H1 (cell line): Measurements from ENCODE around the gene MATN1. TPM values are rescaled to one million over a fixed set of nuclear protein-coding genes. Genes with fewer than 3 reads are reported as not detected.

ENCODE experiments used
- HDAC6 ChIP-seq: IDR thresholded peaks from one replicate; pipeline ENCODE4 v1.7.1; 2012; ENCODE audit warnings: low read depth, mild to moderate bottlenecking, inconsistent platforms, low read length, moderate library complexity
- polyA plus RNA-seq, 7 experiments: library from polyadenylated mRNA; depleted of rRNA in 3 of 7; stranded (reverse) in 5 of 7; unstranded in 2 of 7; fragments of >200 nt in 5 of 7; fragments of 200-250 nt in 2 of 7; gene quantifications; 1 replicate in 5 of 7; 2 replicates in 1 of 7; 4 replicates in 1 of 7; pipeline versions ENCODE4 v1.2.1 to v1.2.3, GENCODE V29; 2011 to 2013; ENCODE audit warnings: missing spikeins in 2 of 7, mixed read lengths in 2 of 7
- total RNA-seq: library from RNA; stranded (reverse); fragmentation: NEBNext Ultra II Directional; extraction: Animal tissue kit (Norgen Biotek cat#: 25700); gene quantifications from 2 replicates; pipeline ENCODE4 v1.2.1, GENCODE V29; 2021

Gene MATN1
- total and polyA plus RNA-seq, 2 of the 8 experiments (the other 6 are each of a cell fraction or from before 2014, with no cell fraction given): 0.12 to 0.28 TPM

GRCh38 chr1:30737357-30738039 lies 14.1 kb upstream of the MATN1 start (continued):
- no peak for TF ChIP-seq HDAC6
